Ramos (cell line): ENCODE data around the gene NFIA.
"Not testable (repeated sequence)": the region's sequence is repeated elsewhere in the genome, so short reads cannot be mapped to it uniquely, and the experiment has no call there.

ENCODE experiments used
- in situ Hi-C: fragments of 300-500 bp; cut with MboI; formaldehyde crosslinking; loops from one replicate; pipeline ENCODE4 v1.14.3; 2022; ENCODE audit warnings: low sequenced_read_pairs; ENCODE audit not compliant: unreplicated experiment

NFIA gene

DNA sequence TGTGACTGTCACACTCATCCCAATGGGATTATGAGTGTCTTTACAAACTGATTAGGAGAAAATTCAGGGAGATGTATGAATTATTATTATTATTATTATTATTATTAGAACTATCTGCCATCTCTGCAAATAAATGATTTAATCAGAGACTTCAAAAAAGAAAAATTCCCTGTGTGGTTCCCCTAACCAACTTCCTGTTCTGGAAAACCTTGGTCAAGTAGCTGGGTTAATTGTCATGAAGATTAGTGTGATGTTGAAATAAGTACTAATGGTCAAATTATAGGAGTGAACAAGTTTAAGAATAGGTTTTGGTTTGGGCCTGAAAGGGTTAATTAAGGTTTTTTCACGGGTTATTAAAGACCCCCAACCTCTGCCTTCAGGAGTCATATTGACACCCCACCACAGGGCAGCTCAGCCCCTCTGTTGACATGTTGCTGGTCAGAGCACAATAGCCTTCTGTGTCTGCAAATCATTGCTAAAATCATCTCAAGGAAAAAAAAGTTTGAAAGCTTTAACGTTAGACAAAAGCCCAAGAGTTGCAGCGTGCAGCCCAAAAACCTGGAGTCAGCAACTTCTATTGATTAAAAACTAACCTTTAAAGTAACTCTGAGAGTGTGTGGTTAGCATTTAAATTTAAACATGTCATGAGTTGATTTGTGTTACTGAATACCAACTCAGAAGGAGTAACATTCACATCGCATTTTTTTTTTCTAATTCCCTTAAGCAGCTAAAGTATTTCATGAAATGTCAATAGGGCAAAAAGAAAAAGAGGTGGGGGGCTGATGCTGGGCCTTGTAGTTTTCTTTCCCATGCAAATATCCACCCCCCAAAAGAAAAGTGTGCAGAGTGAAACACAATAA lies 370.0 kb downstream of the NFIA start:
- in situ Hi-C loops = no loop called here

DNA sequence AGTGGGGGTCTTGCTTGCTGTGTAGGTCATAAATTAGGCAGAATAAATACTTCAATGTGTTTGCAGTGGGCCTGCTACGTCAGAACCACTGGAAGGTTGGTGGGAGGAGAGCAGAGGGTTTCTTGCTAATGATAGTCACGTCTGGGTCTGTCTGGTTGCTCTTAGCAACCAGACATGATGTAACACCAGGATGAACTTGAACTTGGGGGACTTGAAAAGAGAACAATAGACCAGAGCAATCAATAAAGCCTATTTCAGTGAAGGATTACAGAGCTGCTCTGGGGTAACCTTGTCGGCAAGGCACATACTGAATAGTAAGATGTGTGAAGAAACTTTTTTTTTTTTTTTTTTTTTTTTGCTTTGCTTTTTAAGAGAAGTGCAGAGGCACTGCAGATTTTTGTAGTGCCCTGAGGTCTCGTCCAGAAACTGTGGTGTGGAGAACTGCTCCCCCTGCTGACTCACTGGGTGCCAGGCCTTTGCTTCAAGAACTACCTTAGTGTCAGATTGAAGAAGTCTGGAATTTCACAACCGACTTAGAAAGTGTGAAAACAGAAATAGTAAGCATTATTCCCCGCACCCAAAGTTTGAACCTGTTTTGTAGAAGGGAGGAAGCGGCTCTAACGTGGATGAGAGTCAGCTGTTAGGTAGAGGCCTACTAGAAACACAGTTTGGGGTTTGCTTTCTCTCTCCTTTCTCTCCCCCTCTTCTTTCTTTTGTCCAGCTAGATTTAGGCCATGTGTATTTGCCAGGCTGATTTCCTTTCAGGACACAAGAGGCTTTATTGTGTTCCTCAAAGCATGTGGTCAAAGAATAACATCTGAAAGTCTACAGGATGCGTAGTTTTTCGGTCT lies 371.0 kb downstream of the NFIA start:
- in situ Hi-C loops = no loop called here

DNA sequence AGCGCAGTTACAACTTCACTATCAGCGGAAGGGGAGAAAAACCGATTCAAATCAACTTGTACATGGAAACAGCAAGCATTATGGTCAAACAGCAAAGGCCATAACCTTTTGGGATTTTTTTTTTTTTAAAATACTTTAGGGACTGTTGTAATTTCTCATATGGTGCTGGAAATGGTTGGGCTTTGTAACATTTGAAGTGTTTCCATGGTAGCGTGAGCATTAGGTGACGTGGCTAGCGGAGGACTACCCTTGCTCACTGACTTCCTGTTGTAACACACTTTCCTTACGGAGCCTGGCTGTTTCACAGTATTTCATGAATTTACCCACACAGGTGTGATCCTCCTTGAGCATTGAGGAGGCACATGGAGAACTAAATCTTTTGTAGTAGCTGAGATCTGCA lies 373.0 kb downstream of the NFIA start:
- in situ Hi-C loops = no loop called here

DNA sequence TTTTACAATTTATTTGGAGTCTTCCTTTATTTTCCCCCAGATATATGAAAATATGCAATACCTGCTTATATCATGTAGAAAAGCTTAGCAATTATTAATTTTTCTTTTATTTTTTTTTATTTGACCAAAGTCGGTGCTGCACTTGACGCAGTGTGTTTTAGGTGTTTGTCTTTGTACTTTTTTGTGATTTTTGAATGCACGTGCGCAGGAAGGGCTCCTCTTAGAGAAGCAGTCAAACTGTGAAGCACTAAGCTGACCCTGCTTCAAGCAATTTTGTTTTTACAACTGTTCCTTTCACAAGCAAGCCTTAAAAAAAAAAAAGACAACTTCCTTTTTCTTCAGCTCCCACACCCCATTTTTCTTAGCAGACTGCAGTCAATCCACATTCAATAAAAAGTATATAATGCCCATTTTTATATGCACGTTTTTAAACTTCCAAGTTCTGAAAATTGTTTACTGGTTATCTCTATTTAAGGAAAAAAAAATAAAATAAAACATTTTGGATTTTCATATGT lies 375.2 kb downstream of the NFIA start:
- in situ Hi-C loops = no loop called here

DNA sequence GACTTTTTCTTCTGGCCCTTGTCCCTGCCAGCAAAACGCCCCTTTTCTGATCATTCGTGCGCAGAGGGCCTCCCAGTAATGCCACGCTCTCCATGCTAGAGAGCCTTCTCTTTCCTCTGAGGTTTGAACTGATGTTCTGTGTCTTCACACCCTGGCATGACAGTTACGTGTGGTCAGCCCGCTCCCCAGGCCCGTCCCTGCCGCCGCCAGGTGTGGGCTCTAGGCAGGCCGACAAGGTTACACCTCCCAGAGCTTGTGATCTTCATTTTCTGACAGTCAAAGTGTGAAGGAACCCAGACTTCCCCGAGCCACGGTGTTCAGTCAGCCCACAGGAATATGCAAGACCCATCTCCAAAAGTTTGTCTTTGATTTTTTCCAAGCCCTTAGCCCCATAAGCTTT lies 377.0 kb downstream of the NFIA start:
- in situ Hi-C loops = no loop called here

DNA sequence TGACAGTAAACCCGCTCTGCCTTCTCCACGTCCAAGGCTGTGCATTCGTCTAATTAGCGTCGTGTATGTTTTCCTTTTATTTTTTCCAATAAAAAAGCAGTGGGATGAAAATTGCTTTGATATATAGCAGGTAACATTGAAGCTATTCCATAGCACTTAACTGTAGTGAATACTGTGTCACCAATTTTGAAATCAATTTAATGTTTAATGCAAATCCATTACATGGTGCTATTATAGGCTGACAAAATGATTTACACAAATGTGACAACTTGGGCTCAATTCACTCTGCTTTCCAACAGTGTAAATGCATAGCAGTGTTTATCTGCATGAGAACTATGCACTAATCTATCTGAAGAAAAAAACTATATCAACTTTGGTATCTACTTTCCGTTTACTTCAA lies 377.8 kb downstream of the NFIA start:
- in situ Hi-C loops = no loop called here

DNA sequence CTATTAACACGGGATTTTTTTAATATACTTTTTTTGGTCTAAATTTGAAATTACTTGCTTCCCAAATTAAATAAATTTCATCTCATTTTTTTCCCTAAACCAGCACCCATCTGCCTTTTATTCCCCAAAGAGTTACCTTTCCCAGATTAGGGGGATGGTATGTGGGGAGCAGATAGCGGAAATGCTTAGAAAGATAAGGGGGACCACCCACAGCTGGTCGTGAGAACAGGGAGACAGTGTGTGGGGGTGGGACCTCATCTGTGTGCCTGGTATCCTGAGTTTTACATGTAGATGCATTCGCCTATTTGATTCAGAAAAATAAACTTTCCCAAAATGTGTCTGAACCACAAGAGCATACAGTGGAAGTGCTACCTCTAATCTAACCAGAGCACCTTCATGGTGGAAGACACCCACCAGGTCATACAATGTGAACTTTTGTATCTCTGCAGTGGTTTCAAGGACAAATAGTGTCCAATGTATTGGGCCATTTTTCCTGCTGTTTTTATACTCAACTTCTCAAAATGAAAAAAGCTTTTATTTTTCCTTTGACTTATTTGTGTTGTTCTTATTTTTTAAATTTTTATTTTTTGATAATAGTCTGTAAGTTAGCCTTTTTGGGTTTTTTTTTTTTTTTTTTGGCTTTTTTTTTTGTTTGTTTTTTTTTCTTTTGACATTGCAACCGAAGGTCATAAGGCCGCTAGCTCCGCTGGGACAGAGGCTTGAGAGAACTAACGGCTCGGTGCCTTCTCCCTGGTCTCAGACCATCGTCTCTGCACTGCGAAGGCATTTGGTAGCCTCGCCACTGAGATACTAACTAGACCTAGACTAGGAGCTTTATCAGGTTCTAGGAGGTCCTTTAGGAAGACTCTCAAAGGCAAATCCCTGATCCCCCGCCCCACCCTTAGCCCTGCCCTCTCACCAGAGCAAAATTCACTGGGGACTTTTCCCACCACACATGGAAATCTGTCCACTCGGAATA lies 379.3 kb downstream of the NFIA start:
- in situ Hi-C loops = no loop called here

DNA sequence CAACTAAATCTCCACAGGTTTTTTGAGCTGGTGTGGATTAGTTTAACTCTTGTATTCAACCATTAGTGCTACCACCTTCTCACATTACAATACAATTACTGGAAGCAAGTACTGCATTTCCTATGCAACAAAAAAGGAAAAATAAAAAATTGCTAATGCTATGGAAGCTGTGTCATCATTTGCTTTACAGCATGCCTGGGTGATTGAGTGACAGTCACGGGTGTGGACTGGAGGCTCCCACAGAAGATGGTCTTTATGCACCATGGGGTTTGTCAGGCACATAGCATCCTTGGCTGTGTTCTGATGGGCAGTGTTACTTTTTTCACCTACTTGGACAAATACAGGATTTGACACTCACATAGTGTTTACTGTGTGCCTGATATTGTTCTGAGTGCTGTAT lies 380.3 kb downstream of the NFIA start:
- in situ Hi-C loops = no loop called here

DNA sequence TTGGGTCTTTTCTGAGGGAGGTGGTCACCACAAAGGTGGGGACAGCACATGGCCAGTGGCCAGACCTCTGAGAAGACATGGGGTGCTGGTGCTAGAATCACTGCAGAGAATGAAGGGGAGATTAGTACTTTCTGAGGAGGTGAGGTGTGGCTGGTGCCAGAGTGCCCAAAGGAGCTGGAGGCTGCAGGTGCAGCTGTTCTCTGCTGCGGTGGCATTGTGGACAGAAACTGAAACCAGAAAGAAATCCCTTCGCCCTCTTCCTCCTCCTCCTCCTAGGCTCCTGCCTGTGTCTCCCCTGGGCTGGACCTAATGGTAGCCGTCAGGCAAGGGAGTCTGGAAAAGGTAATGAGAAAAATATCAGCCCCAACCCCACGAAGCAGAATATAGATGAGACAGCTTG lies 380.9 kb downstream of the NFIA start:
- in situ Hi-C loops = no loop called here

DNA sequence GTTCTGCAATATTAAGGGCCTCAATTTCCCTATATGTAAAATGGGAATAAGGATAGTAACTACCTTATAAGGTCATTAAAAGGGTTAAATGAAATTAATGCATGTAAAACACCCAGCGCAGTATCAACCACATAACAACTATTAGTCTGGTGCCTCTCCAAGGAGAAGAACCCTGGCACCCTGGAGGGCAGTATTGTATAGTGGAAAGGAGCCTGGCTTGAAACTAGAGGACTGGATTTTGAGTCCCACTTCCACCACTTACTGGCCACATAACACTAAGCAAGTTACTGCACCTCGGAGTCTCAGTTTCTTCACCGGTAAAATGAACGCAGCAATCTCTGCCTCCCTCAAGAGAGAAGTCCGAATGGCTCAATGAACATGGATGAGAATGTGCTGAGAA lies 385.5 kb downstream of the NFIA start:
- in situ Hi-C loops = not testable (repeated sequence)

DNA sequence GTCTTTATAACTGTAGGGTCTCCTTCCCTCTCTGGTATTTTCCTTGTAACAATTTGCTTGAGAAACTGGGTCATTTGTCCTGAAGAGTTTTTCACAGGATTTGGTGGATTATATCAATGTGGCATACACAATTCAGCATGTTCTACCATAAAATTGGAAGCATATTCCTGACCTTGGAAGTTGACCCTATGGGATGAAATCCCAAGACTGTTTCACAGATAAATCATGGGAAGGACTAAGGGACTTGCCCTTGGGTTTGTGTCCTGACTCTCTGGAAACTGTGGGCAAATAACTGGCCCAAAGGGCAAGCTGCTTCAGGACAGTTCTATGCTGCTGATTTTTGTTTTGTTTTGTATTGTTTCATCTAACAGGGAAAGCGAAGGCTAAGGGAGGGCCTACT lies 387.0 kb downstream of the NFIA start:
- in situ Hi-C loops = no loop called here

DNA sequence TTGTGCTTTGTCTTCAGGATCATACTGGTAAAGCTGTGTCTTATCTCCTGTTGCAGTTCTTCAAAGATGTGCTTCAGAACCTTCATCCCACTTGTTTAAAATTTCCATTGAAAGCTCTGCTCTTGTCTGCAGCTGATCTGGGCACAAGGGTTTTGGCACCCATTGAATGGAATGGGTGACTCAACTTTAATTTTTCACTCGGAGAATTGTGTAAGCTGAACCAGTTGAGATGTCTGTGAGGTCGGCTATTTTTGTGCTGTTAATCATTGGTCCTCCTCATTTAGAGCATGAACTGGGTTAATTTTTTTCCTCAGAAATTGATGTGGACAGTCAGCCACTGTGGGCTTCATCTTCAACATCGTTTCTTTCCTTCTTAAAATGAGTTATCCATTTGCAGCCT lies 390.5 kb downstream of the NFIA start:
- in situ Hi-C loops = no loop called here

DNA sequence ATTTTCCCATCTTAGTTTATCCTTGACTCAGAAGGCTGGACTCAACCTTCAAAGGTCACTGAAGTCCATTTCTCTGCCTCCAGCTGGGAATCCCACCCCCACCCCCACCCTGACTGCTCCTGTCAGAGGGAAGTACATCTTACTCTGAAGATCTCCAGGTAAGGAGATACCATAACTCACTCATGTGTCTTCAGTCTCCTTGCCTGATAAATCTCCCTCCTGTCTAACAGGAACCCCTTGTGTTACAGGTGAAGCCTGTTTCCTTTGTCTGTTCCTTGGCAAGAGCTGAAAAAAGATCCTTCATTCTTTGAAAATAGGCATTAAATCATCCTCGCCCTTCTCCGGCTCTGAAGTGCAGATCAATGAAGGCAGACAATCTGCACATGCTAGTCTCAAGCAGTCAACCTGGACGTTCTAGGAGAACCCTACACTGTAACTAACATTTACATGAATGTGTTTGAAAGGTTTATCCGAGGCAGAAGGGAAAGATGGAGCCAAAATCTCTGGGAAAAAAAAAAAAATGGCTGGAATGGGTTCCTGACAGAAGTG lies 392.0 kb downstream of the NFIA start:
- in situ Hi-C loops = no loop called here

DNA sequence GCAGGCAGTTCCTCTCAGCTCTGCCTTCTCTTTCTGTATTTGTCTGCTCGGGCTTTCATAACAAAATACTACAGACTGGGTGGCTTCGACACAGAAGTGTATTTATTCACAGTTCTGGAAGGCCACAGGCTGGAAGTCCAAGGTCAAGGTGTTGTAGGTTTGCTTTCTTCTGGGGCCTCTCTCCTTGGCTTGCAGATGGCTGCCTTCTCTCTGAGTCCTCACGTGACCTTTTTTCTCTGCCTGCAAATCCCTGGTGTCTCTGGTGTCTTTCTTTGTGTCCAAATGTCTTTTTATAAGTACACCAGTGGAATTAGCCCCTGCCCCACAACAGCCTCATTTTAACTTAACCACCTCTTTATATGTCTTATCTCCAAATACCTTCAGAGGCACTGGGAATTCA lies 392.6 kb downstream of the NFIA start:
- in situ Hi-C loops = no loop called here

DNA sequence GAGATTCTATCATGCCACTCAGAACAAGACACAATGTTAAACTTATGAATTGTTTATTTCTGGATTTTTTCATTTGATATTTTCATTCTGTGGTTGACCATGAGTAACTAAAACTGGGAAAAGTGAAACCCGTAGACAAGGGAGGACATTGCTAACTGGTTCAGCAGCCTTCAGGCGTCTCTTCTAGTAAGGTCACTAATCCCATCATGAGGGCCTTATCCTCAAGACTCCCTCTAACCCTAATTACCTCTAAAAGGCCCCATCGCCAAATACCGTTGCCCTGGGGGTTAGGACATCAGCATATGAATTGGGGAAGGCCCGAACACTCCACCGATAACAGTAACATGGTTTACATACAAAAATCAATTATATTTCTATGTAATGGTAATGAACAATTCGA lies 394.9 kb downstream of the NFIA start:
- in situ Hi-C loops = no loop called here

DNA sequence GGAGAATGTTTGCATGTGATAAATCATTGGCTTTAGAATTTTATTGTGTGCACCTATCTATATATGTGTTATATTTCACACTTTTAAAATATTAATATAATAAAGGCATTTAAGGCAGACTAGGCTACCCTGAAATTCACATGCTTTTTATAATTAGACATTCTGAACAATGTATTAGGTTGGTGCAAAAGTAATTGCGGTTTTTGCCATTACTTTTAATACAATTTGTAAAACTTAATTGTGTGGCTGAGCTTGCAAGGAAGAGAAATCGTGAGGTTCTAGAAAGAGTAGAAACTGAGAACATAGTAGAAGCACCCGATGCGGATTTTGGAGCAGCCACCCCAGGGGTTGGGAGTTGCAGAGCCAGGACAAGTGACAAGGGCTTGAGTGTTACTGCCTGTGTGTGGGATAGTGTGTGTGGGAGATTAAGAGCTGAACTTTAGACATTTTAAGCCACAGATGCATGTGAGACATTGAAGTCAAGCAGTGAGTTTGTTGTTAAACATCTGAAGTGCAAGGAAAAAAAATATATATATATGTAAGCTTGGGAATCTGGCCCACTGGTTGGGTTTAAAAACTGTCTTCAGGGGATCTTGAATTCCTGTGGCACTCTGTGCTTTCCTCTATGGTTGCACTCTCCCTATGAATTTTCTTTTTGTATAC lies 398.0 kb downstream of the NFIA start:
- in situ Hi-C loops = no loop called here

DNA sequence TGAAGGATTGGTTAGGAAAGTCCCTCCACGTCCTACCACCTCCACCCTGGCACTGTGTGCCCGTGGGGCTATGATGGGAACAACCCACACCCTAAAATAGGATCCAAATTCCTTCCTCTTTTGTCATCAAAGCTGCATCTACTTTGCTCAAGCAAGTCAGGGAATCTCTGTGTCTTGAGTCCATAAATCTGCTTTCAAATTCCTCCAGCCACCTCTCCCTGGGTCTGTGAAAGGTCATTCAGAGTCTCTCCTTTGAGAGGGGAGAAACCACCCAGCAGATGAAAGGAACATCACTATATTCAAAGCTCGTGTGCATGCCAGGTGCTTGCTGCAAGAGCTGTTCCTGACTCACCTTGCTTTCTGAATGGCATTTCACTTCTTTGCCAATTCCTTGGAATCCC lies 399.0 kb downstream of the NFIA start:
- in situ Hi-C loops = no loop called here

DNA sequence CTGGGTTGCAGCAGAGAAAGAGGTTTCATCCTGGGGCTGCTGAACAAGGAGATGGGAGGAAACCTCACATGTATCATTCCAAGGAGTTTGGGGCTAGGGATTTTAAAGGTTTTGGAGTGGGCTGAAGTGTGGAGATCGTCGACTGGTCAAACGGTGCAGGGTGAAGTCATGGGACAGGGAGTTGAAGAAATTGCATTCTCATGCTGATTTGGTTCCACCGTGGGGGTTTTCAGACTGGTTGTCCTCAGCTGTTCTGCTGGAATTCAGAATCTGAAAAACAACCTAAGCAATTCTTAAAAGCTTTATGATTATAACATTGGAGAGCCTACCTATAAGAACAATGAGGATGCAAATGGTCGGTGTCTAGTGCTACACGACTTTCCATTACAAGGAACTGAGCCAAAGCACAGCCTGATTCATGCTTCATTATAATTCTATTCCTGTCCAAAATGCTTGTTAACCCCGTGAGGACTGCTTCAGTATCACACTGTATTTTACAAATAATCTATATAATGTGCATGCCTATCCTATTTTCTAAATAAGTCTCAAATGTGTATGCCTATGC lies 399.9 kb downstream of the NFIA start:
- in situ Hi-C loops = no loop called here
